SK-N-SH treated with all-trans-retinoic acid at 6 μM for 48 hours (cell line): ENCODE measurements around the gene CHMP2A.

Experiments used
- ARNTL ChIP-seq: fragments of 450-650 bp; formaldehyde crosslinking; IDR thresholded peaks from 2 replicates; pipeline ENCODE4 v1.5.0; 2020; ENCODE audit warnings: low read depth, mild to moderate bottlenecking, moderate library complexity, borderline replicate concordance
- BACH2 ChIP-seq: fragments of 250-450 bp; sonication (Bioruptor Pico); IDR thresholded peaks from 2 replicates; pipeline ENCODE4 v1.9.0; 2021; ENCODE audit warnings: mild to moderate bottlenecking, borderline replicate concordance
- CREB5 ChIP-seq: fragments of 250-450 bp; sonication (Bioruptor Pico); IDR thresholded peaks from 2 replicates; pipeline ENCODE4 v1.5.1; 2020; ENCODE audit warnings: low read depth, mild to moderate bottlenecking, moderate library complexity
- CSDC2 ChIP-seq: fragments of 250-450 bp; sonication (Bioruptor Pico); IDR thresholded peaks from 2 replicates; pipeline ENCODE4 v1.5.0; 2020; ENCODE audit warnings: mild to moderate bottlenecking, moderate library complexity
- ESRRG ChIP-seq: fragments of 250-450 bp; sonication (Bioruptor Pico); IDR thresholded peaks from 2 replicates; pipeline ENCODE4 v1.6.1; 2021; ENCODE audit warnings: mild to moderate bottlenecking
- GLIS3 ChIP-seq: fragments of 250-450 bp; sonication (Bioruptor Pico); IDR thresholded peaks from 2 replicates; pipeline ENCODE4 v1.5.0; 2020; ENCODE audit warnings: mild to moderate bottlenecking, moderate library complexity
- ISL1 ChIP-seq: fragments of 250-450 bp; sonication (Bioruptor Pico); IDR thresholded peaks from 2 replicates; pipeline ENCODE4 v2.1.2; 2022; ENCODE audit warnings: mild to moderate bottlenecking, moderate library complexity
- OSR1 ChIP-seq: fragments of 250-450 bp; sonication (Bioruptor Pico); IDR thresholded peaks from 2 replicates; pipeline ENCODE4 v1.8.0; 2022; ENCODE audit warnings: moderate library complexity, mild to moderate bottlenecking, inconsistent platforms
- PPARA ChIP-seq: fragments of 250-450 bp; sonication (Bioruptor Pico); IDR thresholded peaks from 2 replicates; pipeline ENCODE4 v1.5.0; 2020; ENCODE audit warnings: mild to moderate bottlenecking, borderline replicate concordance
- RARB ChIP-seq: fragments of 250-450 bp; sonication (Bioruptor Pico); IDR thresholded peaks from 2 replicates; pipeline ENCODE4 v1.8.0; 2021; ENCODE audit warnings: mild to moderate bottlenecking, moderate library complexity
- TCF4 ChIP-seq: fragments of 250-450 bp; sonication (Bioruptor Pico); IDR thresholded peaks from 2 replicates; pipeline ENCODE4 v1.8.0; 2021; ENCODE audit warnings: mild to moderate bottlenecking, moderate library complexity, borderline replicate concordance
- ZC3H10 ChIP-seq: fragments of 250-450 bp; sonication (Bioruptor Pico); IDR thresholded peaks from 2 replicates; pipeline ENCODE4 v1.5.1; 2021; ENCODE audit warnings: mild to moderate bottlenecking, moderate library complexity
- ZNF8 ChIP-seq: fragments of 450-650 bp; formaldehyde crosslinking; IDR thresholded peaks from 2 replicates; pipeline ENCODE4 v1.5.0; 2020; ENCODE audit warnings: mild to moderate bottlenecking, moderate library complexity
- TF ChIP-seq, protein P1 (sequence below): fragments of 250-450 bp; sonication (Bioruptor Pico); IDR thresholded peaks from 2 replicates; pipeline ENCODE4 v1.8.0; 2020; ENCODE audit warnings: mild to moderate bottlenecking, moderate library complexity, borderline replicate concordance

GRCh38 chr19:58569943-58570670 is 15.2 kb upstream of the CHMP2A start:
- TF ChIP-seq PPARA (no peak), GLIS3 (CRISPR knock-in tag) (no peak), CSDC2 (no peak), OSR1 (no peak), ARNTL (no peak), ESRRG (CRISPR knock-in tag) (no peak), ZC3H10 (no peak), CREB5 (CRISPR knock-in tag) (no peak), BACH2 (CRISPR knock-in tag) (no peak), ISL1 (CRISPR knock-in tag) (no peak), ZNF8 (no peak), RARB (no peak), TCF4 (CRISPR knock-in tag) (no peak)
- TF ChIP-seq, protein P1, sequence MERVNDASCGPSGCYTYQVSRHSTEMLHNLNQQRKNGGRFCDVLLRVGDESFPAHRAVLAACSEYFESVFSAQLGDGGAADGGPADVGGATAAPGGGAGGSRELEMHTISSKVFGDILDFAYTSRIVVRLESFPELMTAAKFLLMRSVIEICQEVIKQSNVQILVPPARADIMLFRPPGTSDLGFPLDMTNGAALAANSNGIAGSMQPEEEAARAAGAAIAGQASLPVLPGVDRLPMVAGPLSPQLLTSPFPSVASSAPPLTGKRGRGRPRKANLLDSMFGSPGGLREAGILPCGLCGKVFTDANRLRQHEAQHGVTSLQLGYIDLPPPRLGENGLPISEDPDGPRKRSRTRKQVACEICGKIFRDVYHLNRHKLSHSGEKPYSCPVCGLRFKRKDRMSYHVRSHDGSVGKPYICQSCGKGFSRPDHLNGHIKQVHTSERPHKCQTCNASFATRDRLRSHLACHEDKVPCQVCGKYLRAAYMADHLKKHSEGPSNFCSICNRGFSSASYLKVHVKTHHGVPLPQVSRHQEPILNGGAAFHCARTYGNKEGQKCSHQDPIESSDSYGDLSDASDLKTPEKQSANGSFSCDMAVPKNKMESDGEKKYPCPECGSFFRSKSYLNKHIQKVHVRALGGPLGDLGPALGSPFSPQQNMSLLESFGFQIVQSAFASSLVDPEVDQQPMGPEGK (CRISPR knock-in tag) = no peak
